GM19351 (cell line): Measurements from ENCODE around the gene FCMR.
A peak's percentile ranks its signal among the peaks of the same experiment; 100 is the strongest.

Source experiments
- ATAC-seq: cut with Tn5 transposase; IDR thresholded peaks from one replicate; pipeline ENCODE4 v1.9.1; 2021; ENCODE audit warnings: mild to moderate bottlenecking, moderate library complexity; ENCODE audit not compliant: unreplicated experiment

Gene FCMR

DNA sequence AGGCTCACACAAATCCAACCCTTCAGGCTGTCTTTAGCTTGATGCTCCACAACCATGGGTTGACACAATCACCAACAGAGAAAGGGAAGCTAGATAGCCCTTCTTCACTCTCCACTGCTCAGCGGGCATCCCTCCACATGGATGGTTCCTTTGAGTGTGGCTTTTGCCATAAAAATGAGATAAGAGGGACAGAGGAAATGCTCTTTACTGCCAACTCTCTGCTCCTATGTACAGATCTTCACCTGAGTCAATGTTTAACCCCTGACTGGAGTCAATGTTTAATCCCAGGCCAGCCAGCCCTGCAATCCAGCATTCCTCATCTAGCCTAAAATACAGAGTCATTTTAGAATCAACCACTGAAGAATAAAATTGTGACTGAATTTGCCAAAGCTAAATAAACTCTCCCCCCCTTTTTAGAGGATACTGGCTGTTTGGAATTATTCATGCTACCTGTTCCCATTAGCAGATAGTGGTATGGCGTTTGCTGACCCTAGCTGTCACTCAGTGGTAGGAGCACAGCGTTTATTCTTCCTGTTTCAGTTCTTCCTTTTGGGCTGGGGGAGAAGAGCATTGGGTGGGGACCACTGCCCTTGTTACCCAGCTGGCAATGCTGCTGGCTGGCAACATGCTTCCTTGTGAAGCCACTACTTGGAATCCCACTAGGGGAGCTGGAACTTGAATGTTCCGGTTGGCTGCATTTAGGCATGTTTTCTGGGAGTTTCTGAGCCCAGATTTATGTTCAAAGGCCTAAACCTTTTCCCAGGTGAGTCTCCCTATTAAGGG, 29.8 kb upstream of the FCMR start:
- no peak for ATAC-seq

DNA sequence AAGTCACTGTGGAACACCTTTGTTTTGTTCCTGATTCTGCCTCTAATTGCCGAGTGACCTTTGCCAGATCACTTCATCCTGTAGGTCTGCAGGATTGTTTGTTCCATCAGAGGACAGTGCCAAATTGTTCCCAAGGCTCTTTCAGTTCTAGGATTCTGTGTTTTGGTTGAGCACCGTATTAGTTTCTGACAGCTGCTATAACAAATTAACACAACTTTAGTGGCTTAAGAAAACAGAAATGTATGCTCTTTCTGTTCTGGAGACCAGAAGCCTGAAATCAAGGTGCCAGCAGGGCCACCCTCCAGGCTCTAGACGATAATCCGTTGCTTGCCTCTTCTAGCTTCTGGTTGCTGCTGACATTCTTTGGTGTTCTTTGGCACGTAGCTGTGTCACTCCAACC, 27.9 kb upstream of the FCMR start:
- ATAC-seq = no peak

DNA sequence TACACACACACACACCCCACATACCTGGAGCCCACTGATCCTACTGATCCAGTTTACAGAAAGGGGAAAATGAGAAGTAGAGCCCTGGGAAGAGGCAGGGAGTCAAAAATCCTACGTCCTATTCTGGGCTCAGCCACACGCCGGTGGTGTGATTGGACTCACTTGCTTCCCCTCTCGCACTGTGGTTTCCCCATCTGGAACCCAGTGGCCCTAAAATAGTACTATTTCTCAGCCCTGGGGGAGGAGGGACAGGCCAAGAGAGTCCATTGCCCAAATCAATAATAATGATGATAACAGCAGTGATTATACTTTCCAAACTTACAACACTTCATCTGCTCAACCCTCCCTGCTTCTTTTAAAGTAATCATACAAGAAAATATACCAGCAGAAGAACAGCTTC, 27.5 kb upstream of the FCMR start:
- no peak for ATAC-seq

DNA sequence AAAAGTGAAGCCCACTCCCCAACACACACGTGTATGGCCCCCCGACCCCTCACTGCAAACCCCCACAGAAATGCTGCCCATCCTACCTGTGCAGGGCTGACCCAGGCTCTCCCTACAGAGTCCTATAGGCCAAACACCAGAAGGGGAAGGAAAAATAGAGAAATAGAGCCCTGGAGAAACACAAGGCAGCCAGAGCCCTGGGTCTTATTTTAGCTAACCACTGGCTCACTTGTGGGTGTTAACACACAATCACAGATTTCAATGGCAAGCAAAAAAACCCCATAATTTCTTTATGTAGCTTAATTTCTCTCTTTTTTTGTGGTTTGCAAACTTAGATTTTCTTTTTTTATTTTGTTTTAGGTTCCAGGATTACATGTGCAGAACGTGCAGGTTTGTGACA, 25.5 kb upstream of the FCMR start:
- no peak for ATAC-seq

DNA sequence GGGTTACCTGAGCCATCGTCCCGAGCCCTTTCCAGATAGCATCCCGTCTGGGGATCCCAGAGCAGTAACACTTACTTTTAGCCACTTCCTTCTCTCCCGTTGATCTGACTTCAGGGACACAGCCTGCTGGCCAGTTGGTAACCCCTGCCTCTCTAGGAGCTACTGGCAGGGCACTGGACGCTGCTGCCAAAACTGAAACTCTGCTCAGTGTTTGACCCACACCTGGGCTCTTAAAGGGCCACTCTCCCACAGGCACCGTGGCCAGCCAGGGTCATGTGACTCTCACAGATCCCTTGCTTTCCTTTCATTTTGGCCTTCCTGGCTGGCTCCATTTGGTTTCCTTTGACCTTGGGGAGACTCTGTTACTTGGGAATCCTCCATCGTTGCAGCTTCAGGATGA, 24.5 kb upstream of the FCMR start, which contains the start of gene PIGR:
Gene PIGR, minus strand, starts transcription at position 206 of the 400 bp plus-strand sequence. CDS start 5,935 bp downstream, outside the sequence.
- no peak for ATAC-seq

DNA sequence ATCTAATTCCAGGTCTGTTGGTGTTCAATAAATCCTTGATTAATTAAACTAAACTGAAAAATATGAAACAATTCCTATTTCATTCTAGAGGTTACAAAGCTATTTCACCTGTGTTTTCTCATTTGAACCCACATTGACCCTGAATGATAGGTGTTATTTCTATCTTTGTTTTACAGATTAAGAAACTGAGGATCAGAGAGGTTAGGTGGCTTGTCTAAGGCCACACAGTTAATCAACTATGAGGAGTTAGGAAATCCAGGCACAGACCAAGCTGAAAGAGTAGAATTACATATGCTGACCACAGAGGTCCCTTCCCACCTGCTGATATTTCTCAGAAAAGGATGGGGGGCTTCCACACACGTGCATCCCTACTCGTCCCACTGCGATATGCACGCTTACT, 24.0 kb upstream of the FCMR start:
- ATAC-seq = no peak

DNA sequence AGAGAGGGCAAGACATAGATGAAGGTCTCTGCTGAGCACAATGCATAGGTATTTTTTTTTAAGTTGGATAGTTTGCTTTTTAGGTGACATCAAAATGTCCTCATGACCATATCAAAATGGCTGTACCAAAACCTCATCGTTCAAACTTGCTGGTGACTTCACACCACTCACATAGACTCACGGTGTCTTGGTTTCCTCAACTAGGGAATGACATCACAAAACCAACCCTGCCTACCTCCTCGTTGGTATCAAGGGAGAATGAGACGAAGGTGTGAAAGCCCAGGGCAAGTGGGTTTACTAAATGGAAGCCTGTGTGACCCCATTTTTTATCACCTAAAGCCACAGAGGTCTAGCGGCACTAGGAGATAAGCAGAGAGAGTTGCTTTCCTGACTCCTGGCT, 23.0 kb upstream of the FCMR start:
- no peak for ATAC-seq

DNA sequence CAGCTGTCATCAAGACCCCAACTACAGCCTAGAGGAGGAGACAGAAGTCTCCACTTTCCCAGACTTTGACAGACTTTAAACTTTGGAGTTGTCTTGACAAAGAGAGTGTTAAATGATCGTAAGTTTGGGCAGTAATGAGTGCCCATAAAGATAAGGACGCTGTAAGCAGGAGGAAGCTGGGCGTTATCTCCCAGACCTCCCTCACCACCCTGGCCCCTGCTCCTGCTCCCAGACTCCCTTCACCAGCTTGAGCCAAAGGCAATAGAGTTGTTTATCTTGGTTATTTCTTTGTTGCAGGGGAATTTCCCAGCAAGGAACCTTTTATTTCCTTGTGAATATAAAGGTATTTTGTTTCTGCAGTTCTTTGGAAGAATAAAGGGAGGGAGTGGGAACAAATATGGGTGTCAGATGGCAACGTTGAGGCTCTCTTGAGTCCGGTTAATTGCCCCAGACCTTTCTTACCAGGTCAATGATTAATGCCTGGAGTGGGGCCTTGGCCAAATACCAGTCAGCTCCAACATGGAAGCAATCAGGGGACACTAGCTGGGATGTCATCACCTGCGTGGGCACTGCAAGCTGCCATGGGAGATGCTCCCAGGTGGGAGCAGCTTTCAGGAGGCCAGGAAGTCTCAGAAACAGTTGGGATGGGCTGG, 20.2 kb upstream of the FCMR start:
- ATAC-seq = no peak

DNA sequence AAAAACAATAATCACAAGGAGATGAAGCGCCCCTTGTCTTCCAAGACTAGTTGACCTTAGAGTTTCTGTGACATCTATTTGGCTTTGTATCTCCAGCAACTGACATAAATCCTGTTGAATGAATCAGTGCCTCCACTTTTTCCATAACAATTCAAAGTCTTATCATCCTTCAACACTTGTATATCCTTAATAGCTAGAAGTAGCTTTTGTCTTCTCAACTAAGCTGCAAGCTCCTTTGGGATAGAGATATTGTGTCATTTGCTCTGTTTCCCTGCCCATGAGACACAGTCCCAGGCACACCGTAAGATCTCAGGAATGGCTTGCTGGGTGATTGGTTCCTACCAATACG, 18.8 kb upstream of the FCMR start:
- ATAC-seq = no peak

DNA sequence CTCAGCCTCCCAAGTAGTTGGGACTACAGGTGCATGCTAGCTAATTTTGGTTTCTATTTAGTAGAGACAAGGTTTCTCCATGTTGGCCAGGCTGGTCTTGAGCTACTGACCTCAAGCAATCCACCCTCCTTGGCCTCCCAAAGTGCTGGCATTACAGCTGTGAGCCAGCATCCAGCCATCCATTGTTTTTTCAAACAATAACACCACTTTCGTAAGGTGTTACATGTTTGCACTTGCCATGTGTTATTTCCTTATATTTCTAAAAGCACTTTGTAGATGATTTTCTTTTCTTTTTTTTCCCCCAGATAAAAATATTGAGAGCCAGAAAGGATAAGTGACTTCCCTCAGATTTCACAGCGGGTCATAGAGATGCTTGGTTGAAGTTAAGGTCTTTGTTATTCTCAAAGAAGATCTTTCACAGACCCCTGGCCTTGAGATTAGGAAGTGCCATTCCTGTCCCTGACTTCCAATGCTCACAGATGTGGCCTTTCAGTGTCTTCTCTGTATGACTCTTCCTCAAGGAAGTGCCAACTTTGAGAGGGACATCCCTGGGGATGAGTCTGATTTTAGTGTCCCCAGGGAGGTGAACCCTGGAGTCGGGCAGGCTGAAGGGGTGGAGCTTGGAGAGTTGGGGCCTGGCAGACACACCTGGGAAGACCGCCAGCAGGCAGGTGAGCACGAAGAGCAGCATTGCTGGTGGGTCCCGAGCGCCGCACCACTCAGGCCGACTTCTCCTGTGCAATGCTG, 18.3 kb upstream of the FCMR start:
- ATAC-seq = no peak

DNA sequence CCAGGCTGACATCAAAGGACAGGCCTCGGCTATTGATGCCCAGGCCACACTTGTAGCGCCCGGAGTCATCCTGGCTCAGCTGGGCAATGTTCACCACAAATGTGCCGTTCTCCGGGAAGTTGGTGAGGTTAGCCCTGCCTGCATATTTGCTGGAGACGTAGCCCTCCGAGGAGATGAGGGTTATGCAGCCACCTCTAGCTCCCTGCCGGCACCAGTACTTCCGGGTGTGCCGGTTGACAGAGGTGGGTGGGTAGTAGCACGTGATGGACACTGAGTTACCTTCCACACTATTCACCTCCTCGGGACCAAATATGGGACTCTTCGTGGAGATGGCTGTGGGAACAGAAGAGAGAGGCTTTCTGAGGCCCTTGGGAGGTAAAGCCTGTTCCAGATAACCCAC, 17.4 kb upstream of the FCMR start:
- ATAC-seq = no peak

DNA sequence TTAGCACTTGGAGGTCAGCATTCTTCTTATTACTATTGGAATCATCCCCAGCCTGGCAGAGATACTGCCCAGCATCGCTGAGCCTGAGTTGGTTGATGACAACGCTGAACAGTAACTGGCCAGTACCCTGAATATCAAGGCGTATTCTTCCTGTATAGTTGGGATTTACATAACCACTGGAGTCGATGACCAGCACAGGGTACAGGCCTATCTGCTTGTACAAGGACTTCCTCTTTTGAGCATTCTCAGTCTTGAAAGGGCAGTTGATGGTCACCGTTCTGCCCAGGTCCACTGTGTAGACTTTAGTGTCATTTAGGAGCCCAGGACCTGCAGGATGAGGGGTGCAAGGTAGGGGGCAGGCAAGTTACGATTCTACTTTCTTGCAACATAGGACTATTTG, 15.7 kb upstream of the FCMR start:
- no peak for ATAC-seq

DNA sequence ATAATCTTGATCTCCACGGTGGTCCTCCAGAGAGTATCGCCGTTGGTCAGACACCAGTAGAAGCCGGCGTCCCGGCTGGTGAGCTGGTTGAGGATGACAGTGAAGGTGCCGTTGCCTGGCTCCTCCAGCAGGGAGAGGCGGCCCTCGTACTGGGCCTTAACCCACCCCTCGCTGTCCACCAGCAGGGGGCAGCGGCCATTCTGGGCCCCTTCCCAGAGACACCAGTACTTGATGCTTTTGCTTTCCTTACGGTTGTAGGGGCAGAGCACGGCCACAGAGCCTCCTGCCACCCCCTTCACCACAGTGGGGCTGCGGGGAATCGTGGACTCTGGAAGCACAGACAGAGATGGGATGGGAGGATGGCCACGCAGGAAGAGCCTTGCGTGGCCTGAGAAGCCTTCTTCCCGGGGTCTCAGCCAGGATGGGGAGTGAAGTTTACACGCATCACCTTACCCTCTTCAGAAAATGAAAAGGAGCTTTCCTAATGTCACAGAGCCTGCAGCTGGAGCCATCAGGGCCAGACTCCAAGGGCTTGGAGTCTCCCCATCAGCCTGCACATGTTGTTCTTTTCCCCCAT, 13.8 kb upstream of the FCMR start:
- no peak for ATAC-seq

DNA sequence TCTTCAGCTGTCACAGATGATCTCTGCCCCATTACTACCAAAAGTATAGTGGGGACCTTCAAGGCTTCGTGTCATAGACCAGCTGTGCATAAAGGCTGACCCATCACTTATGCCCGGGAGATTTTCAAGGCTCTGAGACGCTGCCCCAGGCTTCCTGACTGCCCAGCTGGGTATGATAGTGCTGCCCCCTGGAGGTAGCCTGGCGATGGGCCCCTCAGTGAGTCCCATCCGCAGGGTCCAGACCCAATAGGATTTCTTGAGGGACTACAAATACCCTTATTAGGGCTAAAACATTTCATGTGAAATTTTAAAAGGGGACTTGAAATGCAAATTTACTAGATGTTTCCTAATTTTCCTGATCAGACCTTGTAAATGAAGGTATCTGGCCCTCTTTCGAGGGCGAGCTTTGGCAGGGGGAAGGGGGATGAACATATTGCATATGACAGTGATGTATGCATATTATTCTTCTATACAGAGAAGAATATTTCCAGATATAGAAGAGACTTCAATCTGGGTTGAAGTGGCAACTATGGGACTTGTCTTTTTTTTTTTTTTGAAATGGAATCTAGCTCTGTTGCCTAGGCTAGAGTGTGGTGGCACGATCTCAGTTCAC, 11.7 kb upstream of the FCMR start:
- peak; percentile 27 for ATAC-seq

DNA sequence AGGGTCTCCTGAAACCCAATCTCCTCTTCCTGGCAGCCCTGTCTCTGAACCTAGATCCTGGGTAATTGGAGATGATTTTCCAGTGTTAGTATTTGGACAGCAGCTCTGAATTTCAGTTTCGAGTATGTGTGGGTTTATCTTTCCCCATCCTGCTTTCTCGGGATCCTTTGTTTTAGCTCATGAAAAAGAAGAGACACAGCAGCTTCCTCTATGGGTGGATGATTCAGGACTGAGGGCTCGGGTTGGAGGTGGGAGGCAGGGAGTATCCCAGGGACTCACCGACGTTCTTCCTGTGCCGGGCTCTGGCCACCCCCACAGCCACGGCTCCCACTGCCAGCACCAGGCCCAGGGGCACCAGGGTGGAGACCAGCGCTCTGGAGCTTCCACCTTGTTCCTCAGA, 10.4 kb upstream of the FCMR start:
- no peak for ATAC-seq

DNA sequence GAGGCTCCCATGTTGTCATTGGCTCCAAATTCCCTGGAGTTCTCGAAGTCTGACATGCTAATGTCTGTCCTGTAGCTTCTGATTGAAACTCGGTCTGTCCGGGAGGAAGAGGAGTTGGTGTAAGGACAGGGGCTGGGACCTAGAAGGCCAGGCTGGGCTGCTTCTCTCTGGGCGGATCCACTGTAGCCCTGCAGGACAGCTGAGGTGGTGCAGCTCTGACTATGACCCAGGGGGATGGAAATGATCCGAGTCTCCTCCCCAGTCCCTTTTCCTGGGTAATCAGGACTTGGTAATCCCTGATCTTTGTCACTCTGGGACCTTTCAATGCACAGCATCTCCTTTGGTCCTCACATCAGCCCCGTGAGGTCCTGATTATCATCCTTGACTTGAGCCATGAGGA, 10.0 kb upstream of the FCMR start:
- ATAC-seq = no peak

DNA sequence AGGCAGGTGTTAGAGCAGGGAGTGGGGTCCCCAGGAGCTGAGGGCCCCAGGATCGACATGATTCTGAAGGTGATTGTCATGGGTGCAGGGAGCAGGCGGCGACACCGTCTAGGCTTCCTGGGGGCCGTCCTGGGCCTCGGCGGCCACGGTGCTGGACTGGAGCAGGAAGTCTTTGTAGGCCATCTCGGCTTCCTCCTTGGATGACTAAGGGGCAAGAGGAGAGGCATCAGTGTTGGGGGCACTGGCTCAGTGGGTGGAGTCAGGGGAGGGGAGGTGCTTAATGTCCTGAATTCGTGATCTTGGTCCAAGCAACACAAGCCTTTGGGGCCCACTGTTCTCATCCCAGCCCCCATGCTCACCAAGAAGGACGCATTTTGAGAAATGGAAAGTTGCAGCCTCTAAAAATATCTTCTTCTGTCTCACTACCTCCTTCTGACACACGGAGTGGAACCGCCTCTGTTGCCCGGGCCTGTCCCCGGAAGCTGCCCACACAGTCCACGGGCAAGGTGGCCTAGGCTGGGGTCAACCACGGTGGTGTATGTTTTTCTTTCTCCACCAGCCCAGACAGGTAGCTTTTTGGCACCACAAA, 8.6 kb upstream of the FCMR start:
- ATAC-seq = peak; percentile 67

DNA sequence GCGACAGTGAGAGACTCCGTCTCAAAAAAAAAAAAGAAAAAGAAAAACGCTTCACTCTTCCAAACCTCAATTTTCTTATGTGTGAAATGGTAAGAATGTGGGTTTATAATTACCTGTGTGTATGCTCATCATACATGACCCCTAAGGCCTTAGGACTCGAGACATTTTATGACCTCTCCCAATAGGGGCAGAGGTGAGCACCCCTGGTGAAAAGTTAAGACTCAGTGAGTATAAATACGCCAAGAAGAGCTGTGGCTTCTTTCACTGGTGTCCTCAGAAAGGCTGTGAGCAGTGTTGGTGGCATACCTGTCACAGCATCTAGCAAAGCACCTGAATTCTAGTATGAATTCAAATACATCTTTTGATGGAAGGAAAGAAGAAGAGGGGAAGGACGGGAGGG, 7.8 kb upstream of the FCMR start:
- no peak for ATAC-seq

DNA sequence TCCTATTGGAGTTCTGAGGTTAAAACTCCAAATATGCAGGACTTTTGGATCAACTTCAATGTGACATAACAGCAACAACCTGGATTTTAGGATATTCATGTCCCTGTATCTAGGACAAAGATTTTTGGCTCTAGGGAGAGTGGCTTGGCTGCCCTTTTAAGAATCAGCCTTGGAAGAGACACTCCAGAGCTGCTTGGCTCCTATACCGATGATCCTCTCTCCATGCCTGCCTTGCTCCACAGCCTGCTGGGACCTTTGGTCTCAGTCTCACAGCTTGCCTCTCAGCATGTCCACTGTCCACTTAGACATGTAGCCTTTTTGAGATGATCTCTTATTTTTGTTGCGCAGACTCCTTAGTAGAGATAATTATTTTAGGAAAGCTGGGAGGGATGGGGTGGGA, 4.5 kb upstream of the FCMR start:
- ATAC-seq = no peak

DNA sequence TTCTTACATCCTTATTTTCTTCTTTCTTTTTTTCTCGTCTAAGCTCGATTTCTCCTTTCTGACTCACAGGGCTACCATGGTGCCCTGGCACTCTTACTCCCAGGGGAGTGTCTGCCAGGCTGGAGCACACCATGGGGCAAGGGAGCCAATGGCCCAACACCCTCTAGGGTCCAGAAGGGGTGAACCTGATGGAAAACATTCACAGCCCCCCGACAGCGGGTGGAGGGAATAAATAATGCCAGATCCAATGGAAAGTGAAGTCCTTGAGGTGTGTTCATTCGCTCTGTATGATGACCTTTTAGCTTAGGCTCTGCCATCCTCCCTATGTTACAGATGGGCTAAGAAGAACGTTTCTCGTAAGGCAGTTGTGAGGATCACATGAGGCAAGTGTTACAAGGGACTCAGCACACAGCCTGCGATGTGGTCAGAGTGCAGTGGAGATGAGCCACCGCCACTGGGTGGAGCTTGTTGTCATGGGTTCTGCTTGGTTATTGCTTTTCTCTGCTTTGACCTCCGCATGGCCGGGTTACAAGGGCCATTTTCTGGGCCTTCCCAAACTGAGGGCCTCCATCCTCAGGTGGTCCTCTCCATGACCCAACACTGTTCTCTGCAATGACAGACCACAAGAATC, 3.5 kb upstream of the FCMR start:
- peak; percentile 60 for ATAC-seq
